ENCODE measurements around the gene F2R. TPM values are rescaled to one million over a fixed set of nuclear protein-coding genes. Genes with fewer than 3 reads are reported as not detected.

The F2R gene
- total RNA-seq, 1 donor from 2014 or later: 53.8 TPM

GRCh38 chr5:76747706-76748105 is 31.8 kb downstream of the F2R start:
- DNase-seq (ENCODE audit: low spot score): no peak
- H3K9me3 ChIP-seq (ENCODE audit: low read depth): no peaks in the 10 kb centered on the region
- no peaks in the 10 kb centered on the region for H3K36me3 Mint-ChIP-seq
- H3K27me3 ChIP-seq: no peaks in the 10 kb centered on the region
- no peaks in the 10 kb centered on the region for H3K4me1 Mint-ChIP-seq
- H4K20me1 ChIP-seq (ENCODE audit: low read depth): no peaks in the 10 kb centered on the region
- H2AFZ ChIP-seq (replicated peaks): no peak overlapping the region
- H3K4me3 ChIP-seq: no peak overlapping the region
- TF ChIP-seq CTCF (IDR thresholded peaks at IDR 0.05): no peak
- TF ChIP-seq EZH2 (IDR thresholded peaks at IDR 0.05): no peak
- TF ChIP-seq EZH2phosphoT487 (IDR thresholded peaks at IDR 0.05): no peak
- H3K4me2 ChIP-seq: no peak overlapping the region
- H3K4me1 ChIP-seq: no peaks in the 10 kb centered on the region
- no peaks in the 10 kb centered on the region for H3K36me3 ChIP-seq
- no peak overlapping the region for H3K4me3 Mint-ChIP-seq
- H3K27me3 Mint-ChIP-seq (ENCODE audit: insufficient read depth, low read depth): no peaks in the 10 kb centered on the region
- H3K27ac ChIP-seq: no peak overlapping the region
- no peaks in the 10 kb centered on the region for H3K9me3 Mint-ChIP-seq
- H3K9ac ChIP-seq: no peak overlapping the region
- H3K27ac Mint-ChIP-seq: no peak overlapping the region
- no peaks in the 10 kb centered on the region for H3F3A ChIP-seq (ENCODE audit: low read depth)
- H3K79me2 ChIP-seq (ENCODE audit: low read depth): no peaks in the 10 kb centered on the region

- H3K4me2 ChIP-seq: no peak overlapping the region
- H3K4me3 ChIP-seq: no peak overlapping the region
- no peak overlapping the region for H3K27ac Mint-ChIP-seq
- H3K27me3 ChIP-seq: no peaks in the 10 kb centered on the region
- H3K4me3 Mint-ChIP-seq: no peak overlapping the region
- no peak overlapping the region for H2AFZ ChIP-seq (replicated peaks)
- no peaks in the 10 kb centered on the region for H4K20me1 ChIP-seq (ENCODE audit: low read depth)
- no peaks in the 10 kb centered on the region for H3K9me3 Mint-ChIP-seq
- no peaks in the 10 kb centered on the region for H3K36me3 ChIP-seq
- no peak overlapping the region for H3K27ac ChIP-seq
- H3K4me1 Mint-ChIP-seq: no peaks in the 10 kb centered on the region
- H3K9me3 ChIP-seq (ENCODE audit: low read depth): no peaks in the 10 kb centered on the region
- TF ChIP-seq EZH2 (IDR thresholded peaks at IDR 0.05) (no peak), EZH2phosphoT487 (IDR thresholded peaks at IDR 0.05) (no peak), CTCF (IDR thresholded peaks at IDR 0.05) (no peak)
- no peaks in the 10 kb centered on the region for H3K4me1 ChIP-seq
- no peak overlapping the region for H3K9ac ChIP-seq
- no peaks in the 10 kb centered on the region for H3F3A ChIP-seq (ENCODE audit: low read depth)
- H3K27me3 Mint-ChIP-seq (ENCODE audit: insufficient read depth, low read depth): no peaks in the 10 kb centered on the region
- no peak for DNase-seq (ENCODE audit: low spot score)
- no peaks in the 10 kb centered on the region for H3K36me3 Mint-ChIP-seq
- H3K79me2 ChIP-seq (ENCODE audit: low read depth): no peaks in the 10 kb centered on the region
Measured at GRCh38 chr5:76751291-76751690, 35.4 kb downstream of the F2R start.

GRCh38 chr5:76754668-76755078 is 38.7 kb downstream of the F2R start:
- Histone ChIP-seq H3K27me3 (no peaks in the 10 kb centered on the region), H3F3A (ENCODE audit: low read depth) (no peaks in the 10 kb centered on the region), H3K36me3 (no peaks in the 10 kb centered on the region), H3K79me2 (ENCODE audit: low read depth) (no peaks in the 10 kb centered on the region), H4K20me1 (ENCODE audit: low read depth) (no peaks in the 10 kb centered on the region), H3K9ac (no peak overlapping the region), H2AFZ (replicated peaks) (no peak overlapping the region), H3K4me2 (no peak overlapping the region), H3K27ac (no peak overlapping the region), H3K4me1 (no peaks in the 10 kb centered on the region), H3K9me3 (ENCODE audit: low read depth) (no peaks in the 10 kb centered on the region), H3K4me3 (no peak overlapping the region)
- no peaks in the 10 kb centered on the region for H3K9me3 Mint-ChIP-seq
- no peaks in the 10 kb centered on the region for H3K4me1 Mint-ChIP-seq
- TF ChIP-seq CTCF (IDR thresholded peaks at IDR 0.05): no peak
- no peak for TF ChIP-seq EZH2 (IDR thresholded peaks at IDR 0.05)
- TF ChIP-seq EZH2phosphoT487 (IDR thresholded peaks at IDR 0.05): no peak
- no peak overlapping the region for H3K27ac Mint-ChIP-seq
- no peaks in the 10 kb centered on the region for H3K36me3 Mint-ChIP-seq
- no peak overlapping the region for H3K4me3 Mint-ChIP-seq
- DNase-seq (ENCODE audit: low spot score): no peak
- H3K27me3 Mint-ChIP-seq (ENCODE audit: insufficient read depth, low read depth): peaks cover 3% of the 10 kb centered on the region
